Measurements from ENCODE around the gene SMPD1. TPM values are rescaled to one million over a fixed set of nuclear protein-coding genes. Genes with fewer than 3 reads are reported as not detected.

The SMPD1 gene
- total and polyA plus RNA-seq, 3 donors from 2014 or later: 27.4 to 41.2 (median 30.4) TPM

DNA sequence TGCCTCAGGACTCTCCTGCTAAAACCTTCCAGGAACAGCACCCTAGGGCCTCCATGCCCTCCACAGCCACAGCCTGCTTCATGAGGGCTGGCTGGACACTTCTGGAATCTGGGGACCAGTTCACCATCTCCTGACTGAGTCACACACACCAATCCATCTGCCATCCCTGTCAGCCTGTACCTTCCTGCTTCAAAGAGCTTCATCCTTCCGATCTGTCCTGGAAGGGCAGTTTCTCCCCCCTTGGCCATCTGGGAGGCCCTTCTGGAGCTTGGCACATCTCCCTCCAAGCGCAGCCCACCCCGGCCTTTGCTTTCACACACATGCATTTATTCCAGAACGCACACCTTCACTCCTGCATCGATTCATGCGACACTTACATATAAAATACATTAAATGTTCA, 15.6 kb downstream of the SMPD1 start:
- intact Hi-C loops (cut with DNase I; ENCODE audit: low total_unique reads): no loop called here
- Histone ChIP-seq H3K9me3 (no peaks in the 10 kb centered on the region), H3K27me3 (no peaks in the 10 kb centered on the region), H3K4me1 (no peaks in the 10 kb centered on the region), H3K36me3 (ENCODE audit: low read depth, missing control alignments) (no peaks in the 10 kb centered on the region), H3K4me3 (no peak overlapping the region), H3K27ac (no peak overlapping the region)
- DNase-seq: no peak
- TF ChIP-seq POLR2A (IDR thresholded peaks at IDR 0.05): no peak
- TF ChIP-seq, protein P1, sequence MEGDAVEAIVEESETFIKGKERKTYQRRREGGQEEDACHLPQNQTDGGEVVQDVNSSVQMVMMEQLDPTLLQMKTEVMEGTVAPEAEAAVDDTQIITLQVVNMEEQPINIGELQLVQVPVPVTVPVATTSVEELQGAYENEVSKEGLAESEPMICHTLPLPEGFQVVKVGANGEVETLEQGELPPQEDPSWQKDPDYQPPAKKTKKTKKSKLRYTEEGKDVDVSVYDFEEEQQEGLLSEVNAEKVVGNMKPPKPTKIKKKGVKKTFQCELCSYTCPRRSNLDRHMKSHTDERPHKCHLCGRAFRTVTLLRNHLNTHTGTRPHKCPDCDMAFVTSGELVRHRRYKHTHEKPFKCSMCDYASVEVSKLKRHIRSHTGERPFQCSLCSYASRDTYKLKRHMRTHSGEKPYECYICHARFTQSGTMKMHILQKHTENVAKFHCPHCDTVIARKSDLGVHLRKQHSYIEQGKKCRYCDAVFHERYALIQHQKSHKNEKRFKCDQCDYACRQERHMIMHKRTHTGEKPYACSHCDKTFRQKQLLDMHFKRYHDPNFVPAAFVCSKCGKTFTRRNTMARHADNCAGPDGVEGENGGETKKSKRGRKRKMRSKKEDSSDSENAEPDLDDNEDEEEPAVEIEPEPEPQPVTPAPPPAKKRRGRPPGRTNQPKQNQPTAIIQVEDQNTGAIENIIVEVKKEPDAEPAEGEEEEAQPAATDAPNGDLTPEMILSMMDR (IDR thresholded peaks at IDR 0.05): no peak
- 93 to 97% methylated on average over 6 of the region's 6 CpGs for WGBS, 2 donors

DNA sequence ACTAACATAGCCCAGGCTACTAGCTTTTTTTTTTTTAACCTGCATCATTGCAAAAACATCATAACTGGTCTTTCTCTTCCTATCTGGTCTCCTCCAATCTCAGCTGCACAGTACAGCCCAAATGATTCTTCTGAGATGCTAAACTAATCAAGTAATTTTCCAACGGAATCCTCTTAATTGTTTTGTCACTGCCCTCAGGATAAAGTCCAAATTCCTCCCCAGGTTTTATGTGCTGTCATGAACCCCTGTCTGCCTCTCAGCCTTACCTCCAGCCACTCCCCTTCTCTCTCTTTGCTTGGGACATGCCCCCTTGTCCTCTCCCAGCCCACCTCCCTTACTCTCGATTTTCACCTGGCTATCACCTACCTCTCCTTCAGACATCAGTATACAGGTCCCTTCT, 16.1 kb downstream of the SMPD1 start:
- 52 to 59% methylated on average over 2 of the region's 2 CpGs for WGBS, 2 donors
- H3K4me1 ChIP-seq: no peaks in the 10 kb centered on the region
- H3K27me3 ChIP-seq: no peaks in the 10 kb centered on the region
- H3K9me3 ChIP-seq: no peaks in the 10 kb centered on the region
- intact Hi-C loops (cut with DNase I; ENCODE audit: low total_unique reads): no loop called here
- H3K36me3 ChIP-seq (ENCODE audit: low read depth, missing control alignments): no peaks in the 10 kb centered on the region
- TF ChIP-seq, protein P1 (IDR thresholded peaks at IDR 0.05): no peak
- H3K4me3 ChIP-seq: no peak overlapping the region
- H3K27ac ChIP-seq: no peak overlapping the region
- DNase-seq: no peak

DNA sequence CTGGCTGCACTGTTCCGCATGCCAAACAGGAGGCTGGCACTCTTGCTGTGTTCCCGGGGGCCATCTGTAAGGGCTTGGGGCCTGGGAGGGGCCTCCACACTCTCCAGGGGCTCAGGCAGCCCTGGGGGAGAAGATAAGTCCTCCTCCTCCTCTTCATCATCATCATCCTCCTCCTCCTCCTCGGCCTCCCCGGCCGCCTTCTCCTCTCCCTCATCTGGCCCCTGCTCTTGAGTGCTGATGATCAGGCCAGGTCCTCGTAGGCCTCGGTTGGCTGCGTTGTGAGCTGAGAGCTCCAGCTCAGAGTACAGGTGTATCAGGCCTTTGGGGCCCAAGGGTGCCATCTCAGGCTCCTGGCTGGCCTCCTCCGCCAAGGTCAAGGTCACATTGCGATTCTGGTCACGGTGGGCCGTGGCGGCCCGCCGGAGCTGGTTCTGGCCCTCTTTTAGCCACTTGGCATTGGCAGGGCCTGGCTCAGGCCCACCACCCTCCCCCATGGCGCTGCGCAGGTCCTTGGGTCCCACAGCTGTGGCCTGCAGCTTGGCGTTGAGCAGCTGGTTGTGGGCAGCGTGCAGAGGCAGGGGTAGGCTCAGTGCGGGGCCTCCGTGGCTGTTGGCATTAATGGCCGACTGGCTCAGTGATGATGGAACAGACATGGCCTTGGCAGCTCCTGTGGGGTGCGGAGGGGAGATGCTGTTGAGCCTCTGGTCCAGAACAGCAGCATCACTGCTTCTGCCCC, 20.6 kb downstream of the SMPD1 start:
- WGBS, 2 donors: 90 to 91% methylated on average over 16 to 23 of the region's 23 CpGs
- H3K4me3 ChIP-seq: no peak overlapping the region
- no peak overlapping the region for H3K27ac ChIP-seq
- intact Hi-C loops (cut with DNase I; ENCODE audit: low total_unique reads): no loop called here
- no peak for TF ChIP-seq POLR2A (IDR thresholded peaks at IDR 0.05)
- TF ChIP-seq, protein P1 (IDR thresholded peaks at IDR 0.05): no peak
- no peak for DNase-seq
- no peaks in the 10 kb centered on the region for H3K27me3 ChIP-seq
- H3K4me1 ChIP-seq: peaks cover 3% of the 10 kb centered on the region
- H3K9me3 ChIP-seq: no peaks in the 10 kb centered on the region
- H3K36me3 ChIP-seq (ENCODE audit: low read depth, missing control alignments): no peaks in the 10 kb centered on the region

DNA sequence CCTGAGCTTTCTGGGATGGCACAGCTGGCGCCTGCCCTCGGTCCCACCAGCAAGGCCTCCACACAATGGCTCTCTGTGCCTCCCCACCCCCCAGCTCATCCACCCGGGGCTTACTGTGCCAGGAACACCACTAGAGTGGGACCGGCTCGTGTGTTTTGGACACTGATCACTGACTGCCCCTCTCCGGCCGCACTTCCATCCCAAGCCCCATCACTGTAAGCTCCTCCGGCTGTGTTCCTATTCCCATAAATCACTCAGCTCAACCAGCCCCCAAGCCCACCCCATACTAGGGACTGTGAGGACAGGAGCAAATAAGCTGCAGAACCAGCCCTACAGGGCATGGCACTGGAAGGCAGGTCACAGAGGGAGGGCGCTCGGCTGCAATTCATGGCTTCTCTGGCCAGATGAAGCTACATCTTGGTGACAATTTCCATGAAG, 21.3 kb downstream of the SMPD1 start:
- no peak for DNase-seq
- no peak for TF ChIP-seq POLR2A (IDR thresholded peaks at IDR 0.05)
- TF ChIP-seq, protein P1 (IDR thresholded peaks at IDR 0.05): no peak
- Histone ChIP-seq H3K36me3 (ENCODE audit: low read depth, missing control alignments) (no peaks in the 10 kb centered on the region), H3K27me3 (no peaks in the 10 kb centered on the region), H3K4me1 (peaks cover 3% of the 10 kb centered on the region), H3K9me3 (no peaks in the 10 kb centered on the region), H3K4me3 (no peak overlapping the region), H3K27ac (no peak overlapping the region)
- 90 to 94% methylated on average over 9 to 10 of the region's 10 CpGs for WGBS, 2 donors
- intact Hi-C loops (cut with DNase I; ENCODE audit: low total_unique reads): no loop called here

DNA sequence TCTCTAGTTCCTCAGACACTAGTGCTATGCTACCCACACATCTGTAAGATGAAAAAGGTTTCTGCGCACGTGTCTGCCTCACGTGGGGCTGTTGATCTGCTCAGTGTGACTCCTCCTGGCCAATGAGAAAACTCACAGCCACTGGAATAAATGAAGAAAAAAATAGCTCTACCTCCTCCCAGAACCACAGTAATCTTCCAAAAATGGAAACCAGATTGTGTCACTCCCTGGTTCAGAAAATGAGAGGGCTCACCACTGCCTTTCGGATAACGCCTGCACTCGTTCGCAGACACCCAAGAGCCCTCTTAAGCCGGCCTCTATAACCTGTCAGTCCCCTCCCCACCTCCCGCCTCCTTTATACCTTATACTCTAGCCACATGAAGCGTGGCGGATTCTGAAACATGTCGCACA, 23.5 kb downstream of the SMPD1 start:
- no peak for DNase-seq
- Histone ChIP-seq H3K4me3 (no peak overlapping the region), H3K27me3 (no peaks in the 10 kb centered on the region), H3K9me3 (no peaks in the 10 kb centered on the region), H3K4me1 (peaks cover 7% of the 10 kb centered on the region), H3K27ac (no peak overlapping the region), H3K36me3 (ENCODE audit: low read depth, missing control alignments) (no peaks in the 10 kb centered on the region)
- intact Hi-C loops (cut with DNase I; ENCODE audit: low total_unique reads): no loop called here
- WGBS, 2 donors: 92% methylated on average over 12 of the region's 12 CpGs
- TF ChIP-seq POLR2A (IDR thresholded peaks at IDR 0.05): no peak
- TF ChIP-seq, protein P1 (IDR thresholded peaks at IDR 0.05): no peak

All from testis (tissue), 3 donors.